Measurements from ENCODE around the gene ZNF574. TPM values are rescaled to one million over a fixed set of nuclear protein-coding genes. Genes with fewer than 3 reads are reported as not detected.

Gene ZNF574
- total RNA-seq, 1 donor from 2014 or later = 26.5 TPM

DNA sequence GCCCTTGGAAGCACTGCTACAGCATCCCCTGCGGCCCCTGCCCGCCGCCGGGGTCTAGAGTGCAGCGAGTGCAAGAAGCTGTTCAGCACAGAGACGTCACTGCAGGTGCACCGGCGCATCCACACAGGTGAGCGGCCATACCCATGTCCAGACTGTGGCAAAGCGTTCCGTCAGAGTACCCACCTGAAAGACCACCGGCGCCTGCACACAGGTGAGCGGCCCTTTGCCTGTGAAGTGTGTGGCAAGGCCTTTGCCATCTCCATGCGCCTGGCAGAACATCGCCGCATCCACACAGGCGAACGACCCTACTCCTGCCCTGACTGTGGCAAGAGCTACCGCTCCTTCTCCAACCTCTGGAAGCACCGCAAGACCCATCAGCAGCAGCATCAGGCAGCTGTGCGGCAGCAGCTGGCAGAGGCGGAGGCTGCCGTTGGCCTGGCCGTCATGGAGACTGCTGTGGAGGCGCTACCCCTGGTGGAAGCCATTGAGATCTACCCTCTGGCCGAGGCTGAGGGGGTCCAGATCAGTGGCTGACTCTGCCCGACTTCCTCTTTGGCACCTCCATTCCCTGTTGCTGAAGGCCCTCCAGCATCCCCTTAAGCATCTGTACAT, 4.9 kb downstream of the ZNF574 start:
- intact Hi-C loops (cut with DNase I) = no loop called here

DNA sequence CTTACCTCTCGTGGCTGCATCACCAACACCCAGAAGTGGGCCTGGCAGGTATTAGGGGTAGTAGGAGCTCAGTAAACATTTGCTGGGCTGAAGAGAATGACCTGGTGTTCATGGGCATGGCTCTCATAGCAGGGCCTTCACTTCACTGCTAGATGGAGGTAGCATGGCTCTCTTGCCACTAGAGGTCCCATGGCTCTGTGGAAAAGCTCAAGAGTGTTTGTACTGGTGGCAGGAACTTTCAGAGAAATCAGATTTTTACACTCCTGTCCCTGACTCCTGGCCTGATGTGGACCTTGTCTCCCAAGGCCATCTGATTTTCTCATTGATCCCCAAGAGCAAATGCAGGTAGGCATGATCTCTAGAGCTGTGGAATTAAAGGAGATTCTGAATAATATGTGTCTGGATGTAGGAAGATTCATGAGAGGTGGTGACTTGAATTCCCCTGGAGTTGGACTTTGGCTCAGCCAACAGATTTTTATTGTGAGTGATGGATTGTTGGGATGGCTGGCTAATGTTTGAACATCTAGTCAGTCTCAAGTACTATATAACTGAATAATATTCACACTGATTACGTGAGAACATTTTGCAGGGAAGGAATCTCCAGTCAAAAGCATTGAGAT, 5.7 kb downstream of the ZNF574 start:
- no peak for DNase-seq (ENCODE audit: extremely low spot score in 2 of 2)
- Histone ChIP-seq H3K4me1 (peaks cover 16% of the 10 kb centered on the region), H3K36me3 (peaks cover 0 to 31% of the 10 kb centered on the region in 2 donors), H3K27ac (no peak overlapping the region), H3K4me3 (no peak overlapping the region), H3K9me3 (no peaks in the 10 kb centered on the region), H3K27me3 (no peaks in the 10 kb centered on the region)
- TF ChIP-seq POLR2AphosphoS5 (IDR thresholded peaks at IDR 0.05; ENCODE audit: insufficient read depth in 1 of 2, low read depth in 1 of 2) (no peak), POLR2A (IDR thresholded peaks at IDR 0.05) (no peak)
- TF ChIP-seq, protein P1, sequence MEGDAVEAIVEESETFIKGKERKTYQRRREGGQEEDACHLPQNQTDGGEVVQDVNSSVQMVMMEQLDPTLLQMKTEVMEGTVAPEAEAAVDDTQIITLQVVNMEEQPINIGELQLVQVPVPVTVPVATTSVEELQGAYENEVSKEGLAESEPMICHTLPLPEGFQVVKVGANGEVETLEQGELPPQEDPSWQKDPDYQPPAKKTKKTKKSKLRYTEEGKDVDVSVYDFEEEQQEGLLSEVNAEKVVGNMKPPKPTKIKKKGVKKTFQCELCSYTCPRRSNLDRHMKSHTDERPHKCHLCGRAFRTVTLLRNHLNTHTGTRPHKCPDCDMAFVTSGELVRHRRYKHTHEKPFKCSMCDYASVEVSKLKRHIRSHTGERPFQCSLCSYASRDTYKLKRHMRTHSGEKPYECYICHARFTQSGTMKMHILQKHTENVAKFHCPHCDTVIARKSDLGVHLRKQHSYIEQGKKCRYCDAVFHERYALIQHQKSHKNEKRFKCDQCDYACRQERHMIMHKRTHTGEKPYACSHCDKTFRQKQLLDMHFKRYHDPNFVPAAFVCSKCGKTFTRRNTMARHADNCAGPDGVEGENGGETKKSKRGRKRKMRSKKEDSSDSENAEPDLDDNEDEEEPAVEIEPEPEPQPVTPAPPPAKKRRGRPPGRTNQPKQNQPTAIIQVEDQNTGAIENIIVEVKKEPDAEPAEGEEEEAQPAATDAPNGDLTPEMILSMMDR (IDR thresholded peaks at IDR 0.05) = no peak
- intact Hi-C loops (cut with DNase I) = no loop called here

More for the DNA sequence above, 4.9 kb downstream of the ZNF574 start:
- Histone ChIP-seq H3K4me1 (peaks cover 19% of the 10 kb centered on the region), H3K9me3 (no peaks in the 10 kb centered on the region), H3K4me3 (no peak overlapping the region), H3K27me3 (no peaks in the 10 kb centered on the region), H3K36me3 (peaks cover 0 to 31% of the 10 kb centered on the region in 2 donors), H3K27ac (no peak overlapping the region)
- DNase-seq (ENCODE audit: extremely low spot score in 2 of 2) = no peak
- TF ChIP-seq POLR2AphosphoS5 (IDR thresholded peaks at IDR 0.05; ENCODE audit: insufficient read depth in 1 of 2, low read depth in 1 of 2) = no peak
- no peak for TF ChIP-seq POLR2A (IDR thresholded peaks at IDR 0.05)
- TF ChIP-seq, protein P1 (IDR thresholded peaks at IDR 0.05) = no peak

DNA sequence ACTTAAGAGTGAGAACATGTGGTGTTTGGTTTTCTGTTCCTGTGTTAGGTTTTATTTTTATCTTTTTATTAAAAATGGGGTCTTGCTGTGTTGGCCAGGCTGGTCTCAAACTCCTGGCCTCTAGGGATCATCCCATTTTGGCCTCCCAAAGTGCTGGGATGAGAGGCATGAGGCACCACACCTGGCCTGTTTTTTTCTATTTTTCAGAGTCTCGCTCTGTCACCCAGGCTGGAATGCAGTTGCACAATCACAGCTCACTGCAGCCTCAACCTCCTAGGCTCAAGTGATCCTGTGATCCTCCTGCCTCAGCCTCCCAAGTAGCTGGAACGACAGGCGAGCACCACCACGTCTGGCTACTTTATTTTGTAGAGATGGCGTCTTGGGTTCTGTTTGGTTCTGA, 7.6 kb downstream of the ZNF574 start:
- intact Hi-C loops (cut with DNase I) = no loop called here
- Histone ChIP-seq H3K4me3 (no peak overlapping the region), H3K4me1 (no peaks in the 10 kb centered on the region), H3K36me3 (peaks cover 0 to 31% of the 10 kb centered on the region in 2 donors), H3K27me3 (no peaks in the 10 kb centered on the region), H3K9me3 (no peaks in the 10 kb centered on the region), H3K27ac (no peak overlapping the region)
- no peak for DNase-seq (ENCODE audit: extremely low spot score in 2 of 2)
- TF ChIP-seq, protein P1 (IDR thresholded peaks at IDR 0.05) = no peak
- TF ChIP-seq POLR2AphosphoS5 (IDR thresholded peaks at IDR 0.05; ENCODE audit: insufficient read depth in 1 of 2, low read depth in 1 of 2) (no peak), POLR2A (IDR thresholded peaks at IDR 0.05) (no peak)

DNA sequence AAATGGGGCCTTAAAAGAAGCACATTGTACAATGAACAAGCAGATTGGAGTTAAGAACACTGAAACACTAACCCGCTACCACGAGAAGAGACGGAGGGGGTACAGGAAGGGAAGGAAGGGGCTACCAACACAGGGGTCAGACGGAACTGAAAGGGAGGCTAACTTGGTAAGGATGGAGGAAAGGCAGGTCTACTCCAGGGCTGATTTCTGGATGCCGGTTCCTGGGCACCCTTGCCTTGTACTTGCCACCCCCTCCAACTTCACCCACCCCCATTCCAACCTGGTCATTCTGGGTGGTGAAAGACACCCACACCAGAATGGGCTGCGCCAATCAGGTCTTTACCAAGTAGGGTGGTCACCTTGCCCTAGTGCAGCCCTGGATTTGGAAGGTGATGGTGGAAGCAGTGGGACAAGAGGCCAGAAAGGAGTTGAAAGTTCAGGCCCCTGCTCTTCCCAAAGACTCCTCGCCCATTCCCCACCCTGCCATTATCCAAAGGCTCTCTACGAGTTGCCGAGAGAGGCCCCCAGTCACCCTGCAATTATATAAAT, 10.3 kb downstream of the ZNF574 start:
- Histone ChIP-seq H3K4me1 (no peaks in the 10 kb centered on the region), H3K27ac (no peak overlapping the region), H3K9me3 (no peaks in the 10 kb centered on the region), H3K4me3 (no peak overlapping the region), H3K27me3 (no peaks in the 10 kb centered on the region), H3K36me3 (peaks cover 0 to 7% of the 10 kb centered on the region in 2 donors)
- DNase-seq (ENCODE audit: extremely low spot score in 2 of 2) = no peak
- no peak for TF ChIP-seq POLR2A (IDR thresholded peaks at IDR 0.05)
- no peak for TF ChIP-seq POLR2AphosphoS5 (IDR thresholded peaks at IDR 0.05; ENCODE audit: insufficient read depth in 1 of 2, low read depth in 1 of 2)
- TF ChIP-seq, protein P1 (IDR thresholded peaks at IDR 0.05) = no peak
- intact Hi-C loops (cut with DNase I) = no loop called here
